CD4-positive, alpha-beta T cell treated with Interleukin-17A for 1 hour (primary cell): ENCODE data around the gene ABCA4.
A peak's percentile ranks its signal among the peaks of the same experiment; 100 is the strongest.

ENCODE experiments used
- DNase-seq: peaks from one replicate; pipeline ENCODE4 v3.0.0-alpha.2; 2020

Gene ABCA4

GRCh38 chr1:94079080-94079940 lies 41.6 kb downstream of the ABCA4 start:
- DNase-seq, result no peak

GRCh38 chr1:94072840-94073522 lies 48.0 kb downstream of the ABCA4 start:
- no peak for DNase-seq

- DNase-seq, result no peak
These were observed 49.0 kb downstream of the ABCA4 start for GRCh38 chr1:94071976-94072375.

- DNase-seq, result no peak
These were observed 49.6 kb downstream of the ABCA4 start for GRCh38 chr1:94071391-94071790.

GRCh38 chr1:94070865-94071264 lies 50.1 kb downstream of the ABCA4 start:
- DNase-seq, result no peak

GRCh38 chr1:94069919-94070285 lies 51.0 kb downstream of the ABCA4 start:
- no peak for DNase-seq

GRCh38 chr1:94068999-94069918 lies 51.7 kb downstream of the ABCA4 start:
- DNase-seq, result no peak

GRCh38 chr1:94068096-94068998 lies 52.6 kb downstream of the ABCA4 start:
- DNase-seq, result no peak

- DNase-seq, result no peak
These were observed 53.8 kb downstream of the ABCA4 start for GRCh38 chr1:94067196-94067595.

GRCh38 chr1:94063379-94063778 lies 57.6 kb downstream of the ABCA4 start:
- no peak for DNase-seq

- DNase-seq, result peak; percentile 15
These were observed 59.2 kb downstream of the ABCA4 start for GRCh38 chr1:94061513-94062443.

GRCh38 chr1:94060720-94061119 lies 60.2 kb downstream of the ABCA4 start:
- no peak for DNase-seq

- DNase-seq, result no peak
These were observed 62.2 kb downstream of the ABCA4 start for GRCh38 chr1:94058766-94059165.

GRCh38 chr1:94056996-94057395 lies 64.0 kb downstream of the ABCA4 start:
- DNase-seq, result no peak

GRCh38 chr1:94056171-94056570 lies 64.8 kb downstream of the ABCA4 start:
- no peak for DNase-seq

GRCh38 chr1:94055459-94056122 lies 65.4 kb downstream of the ABCA4 start:
- no peak for DNase-seq

GRCh38 chr1:94050675-94051074 lies 70.3 kb downstream of the ABCA4 start:
- DNase-seq, result no peak

- DNase-seq, result no peak
These were observed 70.7 kb downstream of the ABCA4 start for GRCh38 chr1:94050254-94050653.

- no peak for DNase-seq
These were observed 71.2 kb downstream of the ABCA4 start for GRCh38 chr1:94049791-94050190.

GRCh38 chr1:94048413-94049164 lies 72.4 kb downstream of the ABCA4 start:
- DNase-seq, result no peak
